ENCODE data around the gene EIF2B2. TPM values are rescaled to one million over a fixed set of nuclear protein-coding genes. Genes with fewer than 3 reads are reported as not detected.

EIF2B2 gene
- total RNA-seq, 4 donors from 2014 or later: 27.3 to 41.9 (median 35.5) TPM

DNA sequence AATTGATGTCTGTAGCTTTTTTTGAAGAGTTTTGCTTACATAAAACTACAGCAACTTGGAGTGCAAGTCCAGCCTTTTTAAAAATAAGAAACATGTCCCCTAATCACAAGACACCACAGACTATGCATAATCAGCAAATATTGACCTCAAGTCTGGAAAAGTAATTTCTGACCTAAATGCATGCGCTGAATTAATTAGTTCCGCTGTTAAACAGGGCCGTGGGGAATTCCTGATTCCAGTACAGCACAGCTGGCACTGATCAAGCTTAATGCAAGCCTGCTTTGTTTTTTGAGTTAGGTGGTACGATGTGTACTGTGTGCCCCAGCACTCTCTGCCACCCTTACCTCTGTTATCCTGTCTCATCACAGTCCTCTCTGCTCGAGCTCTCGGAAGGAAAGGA lies 39.3 kb downstream of the EIF2B2 start:
- no peak for TF ChIP-seq POLR2A (IDR thresholded peaks at IDR 0.05)
- TF ChIP-seq CTCF (IDR thresholded peaks at IDR 0.05): no peak
- Histone ChIP-seq H3K4me1 (no peaks in the 10 kb centered on the region), H3K27me3 (no peaks in the 10 kb centered on the region), H3K36me3 (no peaks in the 10 kb centered on the region), H3K27ac (no peak overlapping the region), H3K4me3 (no peak overlapping the region), H3K9me3 (no peaks in the 10 kb centered on the region)
- DNase-seq: no peak
- intact Hi-C loops (cut with DNase I; ENCODE audit: low total_unique reads): no loop called here

DNA sequence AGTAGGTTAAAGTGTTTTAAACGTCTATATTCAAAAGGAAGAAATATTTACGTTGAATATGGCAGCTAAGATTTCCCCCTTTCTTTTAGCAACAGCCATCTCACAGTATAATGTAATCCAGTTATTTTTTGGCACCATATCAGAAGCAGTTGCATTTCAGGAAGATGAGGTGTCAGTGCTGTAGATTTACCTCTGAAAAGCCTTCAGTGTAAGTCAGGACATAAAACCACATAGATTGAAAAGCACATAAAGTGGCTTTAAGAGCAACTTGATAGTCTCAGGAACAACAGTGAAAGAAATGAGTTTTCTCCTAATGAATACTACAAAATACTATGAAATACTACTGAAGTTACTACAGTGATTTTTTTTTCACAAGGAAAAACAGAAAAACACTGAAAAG lies 41.6 kb downstream of the EIF2B2 start:
- no peak overlapping the region for H3K4me3 ChIP-seq

GRCh38 chr14:75044752-75045151 lies 42.0 kb downstream of the EIF2B2 start:
- no peak for DNase-seq
- intact Hi-C loops (cut with DNase I; ENCODE audit: low total_unique reads): no loop called here
- peak overlapping the region in 1 of 2 donors; percentile 10 for H3K27ac ChIP-seq

More for the DNA sequence above, 41.6 kb downstream of the EIF2B2 start:
- Histone ChIP-seq H3K4me1 (no peaks in the 10 kb centered on the region), H3K27me3 (no peaks in the 10 kb centered on the region), H3K27ac (peak overlapping the region in 1 of 2 donors; percentile 10), H3K9me3 (no peaks in the 10 kb centered on the region), H3K36me3 (no peaks in the 10 kb centered on the region)
- TF ChIP-seq CTCF (IDR thresholded peaks at IDR 0.05) (no peak), POLR2A (IDR thresholded peaks at IDR 0.05) (no peak)
- intact Hi-C loops (cut with DNase I; ENCODE audit: low total_unique reads): no loop called here
- no peak for DNase-seq

GRCh38 chr14:75046275-75046674 lies 43.6 kb downstream of the EIF2B2 start:
- no peaks in the 10 kb centered on the region for H3K36me3 ChIP-seq
- H3K9me3 ChIP-seq: no peaks in the 10 kb centered on the region
- no peak overlapping the region for H3K4me3 ChIP-seq
- no peak for DNase-seq
- no peak overlapping the region for H3K27ac ChIP-seq
- no peak for TF ChIP-seq POLR2A (IDR thresholded peaks at IDR 0.05)
- TF ChIP-seq CTCF (IDR thresholded peaks at IDR 0.05): no peak
- H3K4me1 ChIP-seq: no peaks in the 10 kb centered on the region
- intact Hi-C loops (cut with DNase I; ENCODE audit: low total_unique reads): no loop called here
- H3K27me3 ChIP-seq: no peaks in the 10 kb centered on the region

More at GRCh38 chr14:75044752-75045151, 42.0 kb downstream of the EIF2B2 start:
- no peaks in the 10 kb centered on the region for H3K27me3 ChIP-seq
- H3K9me3 ChIP-seq: no peaks in the 10 kb centered on the region
- no peaks in the 10 kb centered on the region for H3K36me3 ChIP-seq
- no peaks in the 10 kb centered on the region for H3K4me1 ChIP-seq
- TF ChIP-seq CTCF (IDR thresholded peaks at IDR 0.05) (no peak), POLR2A (IDR thresholded peaks at IDR 0.05) (no peak)
- H3K4me3 ChIP-seq: no peak overlapping the region

- Histone ChIP-seq H3K9me3 (no peaks in the 10 kb centered on the region), H3K27ac (no peak overlapping the region), H3K4me1 (no peaks in the 10 kb centered on the region), H3K36me3 (no peaks in the 10 kb centered on the region), H3K27me3 (no peaks in the 10 kb centered on the region), H3K4me3 (no peak overlapping the region)
- no peak for DNase-seq
- intact Hi-C loops (cut with DNase I; ENCODE audit: low total_unique reads): no loop called here
- TF ChIP-seq POLR2A (IDR thresholded peaks at IDR 0.05) (no peak), CTCF (IDR thresholded peaks at IDR 0.05) (no peak)
Measured at GRCh38 chr14:75046899-75047298, 44.2 kb downstream of the EIF2B2 start.

Measured in uterus (tissue), 4 donors.